K562 (cell line): ENCODE data around the gene YAE1. TPM values are rescaled to one million over a fixed set of nuclear protein-coding genes. Genes with fewer than 3 reads are reported as not detected.

ENCODE experiments used
- HDAC1 ChIP-seq, 2 experiments: fragments of 450-650 bp; IDR thresholded peaks; 2 replicates each; pipeline ENCODE4 v1.6.1; 2016 to 2017; ENCODE audit warnings: inconsistent platforms in 1 of 2, mild to moderate bottlenecking in 1 of 2, moderate library complexity in 1 of 2
- MYBL2 ChIP-seq, 2 experiments: fragments of 450-650 bp in 1 of 2; sonication (generic) in 1 of 2; formaldehyde crosslinking in 1 of 2; IDR thresholded peaks; 2 replicates each; pipeline versions ENCODE4 v1.6.1 to v1.8.1; 2017 to 2022; ENCODE audit warnings: borderline replicate concordance in 1 of 2, inconsistent platforms in 1 of 2, low read depth in 1 of 2, mild to moderate bottlenecking in 1 of 2, missing genetic modification reagents in 1 of 2, moderate library complexity in 1 of 2
- NFYB ChIP-seq: IDR thresholded peaks from 2 replicates; pipeline ENCODE4 v1.6.1; 2011; ENCODE audit warnings: mild to moderate bottlenecking, moderate library complexity; ENCODE audit not compliant: insufficient read length; ENCODE audit errors: extremely low read depth
- NR2F6 ChIP-seq: fragments of 450-650 bp; formaldehyde crosslinking; IDR thresholded peaks from 2 replicates; pipeline ENCODE4 v1.4.0; 2020; ENCODE audit warnings: mild to moderate bottlenecking
- RCOR1 ChIP-seq, 2 experiments: IDR thresholded peaks; 2 replicates each; pipeline ENCODE4 v1.6.1; 2012; ENCODE audit warnings: low read depth in 2 of 2, low read length in 2 of 2, borderline replicate concordance in 1 of 2, improper control_type of control experiment in 1 of 2
- REST ChIP-seq, 2 experiments: fragments of 450-650 bp; formaldehyde crosslinking in 1 of 2; IDR thresholded peaks; 2 replicates each; pipeline versions ENCODE4 v1.4.0 to v1.6.1; 2014 to 2020; ENCODE audit warnings: mild to moderate bottlenecking in 2 of 2, borderline replicate concordance in 1 of 2, low read depth in 1 of 2
- ZC3H8 ChIP-seq: fragments of 450-650 bp; IDR thresholded peaks from 2 replicates; pipeline ENCODE4 v1.6.1; 2017
- ZNF224 ChIP-seq: sonication (generic); formaldehyde crosslinking; IDR thresholded peaks from 2 replicates; pipeline ENCODE4 v1.8.0; 2022; ENCODE audit warnings: mild to moderate bottlenecking, missing genetic modification reagents
- ZNF24 ChIP-seq: fragments of 450-650 bp; IDR thresholded peaks from 2 replicates; pipeline ENCODE4 v1.6.1; 2016
- polyA plus RNA-seq, 8 experiments: library from polyadenylated mRNA; depleted of rRNA in 4 of 8; stranded (reverse) in 5 of 8; unstranded in 3 of 8; fragments of >200 nt; fragmentation: Nextera tagmentation in 2 of 8; fragmentation: Illumina TruSeq in 1 of 8; extraction: Ambion mirVana in 2 of 8; extraction: Trizol in 1 of 8; gene quantifications; 2 replicates each; pipeline versions ENCODE4 v1.2.1 to v1.2.3, GENCODE V29; 2011 to 2014; ENCODE audit warnings: inconsistent platforms in 1 of 8, missing spikeins in 1 of 8
- total RNA-seq, 7 experiments: library from RNA; depleted of rRNA in 6 of 7; stranded (reverse); fragments of >200 nt in 6 of 7; fragmentation: Illumina TruSeq in 2 of 7; extraction: Trizol in 2 of 7; gene quantifications; 2 replicates each; pipeline versions ENCODE4 v1.2.1 to v1.2.3, GENCODE V29; 2011 to 2021; ENCODE audit warnings: low replicate concordance in 1 of 7
- TF ChIP-seq, protein P1 (sequence below), 2 experiments: fragments of 450-650 bp; conservative IDR thresholded peaks; 2 replicates each; pipeline ENCODE4 v1.6.1; 2017; ENCODE audit warnings: mild to moderate bottlenecking in 2 of 2, moderate library complexity in 2 of 2
- TF ChIP-seq, protein P2 (sequence below): sonication (generic); formaldehyde crosslinking; IDR thresholded peaks from 2 replicates; pipeline ENCODE4 v1.8.0; 2022; ENCODE audit warnings: mild to moderate bottlenecking, missing genetic modification reagents

The YAE1 gene
- total and polyA plus RNA-seq, 9 of the 15 experiments (the other 6 are each of a cell fraction or from before 2014, with no cell fraction given) = 15.2 to 63.4 (median 30.1) TPM

GRCh38 chr7:39566023-39566921 lies at the start of gene YAE1 (continued):
- TF ChIP-seq HDAC1 (IDR thresholded peaks at IDR 0.05) (peak in 1 of 2 experiments; percentile 85; a peak in 1 of 4 replicates), ZC3H8 (no peak), MYBL2 (IDR thresholded peaks at IDR 0.05; ENCODE audit: low read depth) (no peak), MYBL2 (CRISPR knock-in tag; IDR thresholded peaks at IDR 0.05; ENCODE audit: borderline replicate concordance) (no peak), RCOR1 (IDR thresholded peaks at IDR 0.05; ENCODE audit: borderline replicate concordance in 1 of 2, low read depth in 2 of 2, low read length in 2 of 2) (0 out of 4 replicates have a peak, but pooled peaks of 1 of the 2 experiments have one; percentile 42), ZNF224 (CRISPR knock-in tag) (no peak), NR2F6 (CRISPR knock-in tag) (no peak), NFYB (no peak), ZNF24 (no peak), REST (IDR thresholded peaks at IDR 0.05; ENCODE audit: borderline replicate concordance) (no peak), REST (CRISPR knock-in tag; IDR thresholded peaks at IDR 0.05; ENCODE audit: low read depth) (peak; percentile 1; the same call in 1 of the 2 replicates)
- TF ChIP-seq, protein P1, sequence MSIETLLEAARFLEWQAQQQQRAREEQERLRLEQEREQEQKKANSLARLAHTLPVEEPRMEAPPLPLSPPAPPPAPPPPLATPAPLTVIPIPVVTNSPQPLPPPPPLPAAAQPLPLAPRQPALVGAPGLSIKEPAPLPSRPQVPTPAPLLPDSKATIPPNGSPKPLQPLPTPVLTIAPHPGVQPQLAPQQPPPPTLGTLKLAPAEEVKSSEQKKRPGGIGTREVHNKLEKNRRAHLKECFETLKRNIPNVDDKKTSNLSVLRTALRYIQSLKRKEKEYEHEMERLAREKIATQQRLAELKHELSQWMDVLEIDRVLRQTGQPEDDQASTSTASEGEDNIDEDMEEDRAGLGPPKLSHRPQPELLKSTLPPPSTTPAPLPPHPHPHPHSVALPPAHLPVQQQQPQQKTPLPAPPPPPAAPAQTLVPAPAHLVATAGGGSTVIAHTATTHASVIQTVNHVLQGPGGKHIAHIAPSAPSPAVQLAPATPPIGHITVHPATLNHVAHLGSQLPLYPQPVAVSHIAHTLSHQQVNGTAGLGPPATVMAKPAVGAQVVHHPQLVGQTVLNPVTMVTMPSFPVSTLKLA (conservative IDR thresholded peaks at IDR 0.05) = peak; percentile 48 to 71; a peak in 2 of 4 replicates
- TF ChIP-seq, protein P2, sequence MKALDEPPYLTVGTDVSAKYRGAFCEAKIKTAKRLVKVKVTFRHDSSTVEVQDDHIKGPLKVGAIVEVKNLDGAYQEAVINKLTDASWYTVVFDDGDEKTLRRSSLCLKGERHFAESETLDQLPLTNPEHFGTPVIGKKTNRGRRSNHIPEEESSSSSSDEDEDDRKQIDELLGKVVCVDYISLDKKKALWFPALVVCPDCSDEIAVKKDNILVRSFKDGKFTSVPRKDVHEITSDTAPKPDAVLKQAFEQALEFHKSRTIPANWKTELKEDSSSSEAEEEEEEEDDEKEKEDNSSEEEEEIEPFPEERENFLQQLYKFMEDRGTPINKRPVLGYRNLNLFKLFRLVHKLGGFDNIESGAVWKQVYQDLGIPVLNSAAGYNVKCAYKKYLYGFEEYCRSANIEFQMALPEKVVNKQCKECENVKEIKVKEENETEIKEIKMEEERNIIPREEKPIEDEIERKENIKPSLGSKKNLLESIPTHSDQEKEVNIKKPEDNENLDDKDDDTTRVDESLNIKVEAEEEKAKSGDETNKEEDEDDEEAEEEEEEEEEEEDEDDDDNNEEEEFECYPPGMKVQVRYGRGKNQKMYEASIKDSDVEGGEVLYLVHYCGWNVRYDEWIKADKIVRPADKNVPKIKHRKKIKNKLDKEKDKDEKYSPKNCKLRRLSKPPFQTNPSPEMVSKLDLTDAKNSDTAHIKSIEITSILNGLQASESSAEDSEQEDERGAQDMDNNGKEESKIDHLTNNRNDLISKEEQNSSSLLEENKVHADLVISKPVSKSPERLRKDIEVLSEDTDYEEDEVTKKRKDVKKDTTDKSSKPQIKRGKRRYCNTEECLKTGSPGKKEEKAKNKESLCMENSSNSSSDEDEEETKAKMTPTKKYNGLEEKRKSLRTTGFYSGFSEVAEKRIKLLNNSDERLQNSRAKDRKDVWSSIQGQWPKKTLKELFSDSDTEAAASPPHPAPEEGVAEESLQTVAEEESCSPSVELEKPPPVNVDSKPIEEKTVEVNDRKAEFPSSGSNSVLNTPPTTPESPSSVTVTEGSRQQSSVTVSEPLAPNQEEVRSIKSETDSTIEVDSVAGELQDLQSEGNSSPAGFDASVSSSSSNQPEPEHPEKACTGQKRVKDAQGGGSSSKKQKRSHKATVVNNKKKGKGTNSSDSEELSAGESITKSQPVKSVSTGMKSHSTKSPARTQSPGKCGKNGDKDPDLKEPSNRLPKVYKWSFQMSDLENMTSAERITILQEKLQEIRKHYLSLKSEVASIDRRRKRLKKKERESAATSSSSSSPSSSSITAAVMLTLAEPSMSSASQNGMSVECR (CRISPR knock-in tag) = peak; percentile 44; the same call in 1 of the 2 replicates
